GM19455 (cell line): ENCODE results near the gene AGPS.

Source experiments
- ATAC-seq: cut with Tn5 transposase; IDR thresholded peaks from one replicate; pipeline ENCODE4 v1.9.1; 2021; ENCODE audit not compliant: unreplicated experiment

Gene AGPS

DNA sequence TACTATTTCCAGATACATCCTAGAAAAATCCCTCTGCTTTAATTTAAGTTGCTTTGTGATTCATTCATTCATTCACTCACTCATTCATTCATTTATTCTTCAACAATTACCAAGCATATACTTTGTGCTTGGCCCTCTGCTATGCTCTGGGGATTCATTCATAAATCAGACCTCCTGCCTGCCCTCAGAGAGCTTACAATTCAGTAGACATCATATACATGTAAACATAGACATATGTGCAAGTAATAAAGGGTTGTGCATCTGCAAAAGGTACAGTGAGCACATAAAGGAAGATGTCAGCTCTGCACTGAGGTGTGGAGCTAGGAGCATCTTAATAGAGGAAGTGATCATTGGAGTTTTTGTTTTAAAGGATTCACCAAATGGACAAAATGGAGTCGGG, 189.4 kb downstream of the AGPS start:
- no peak for ATAC-seq

DNA sequence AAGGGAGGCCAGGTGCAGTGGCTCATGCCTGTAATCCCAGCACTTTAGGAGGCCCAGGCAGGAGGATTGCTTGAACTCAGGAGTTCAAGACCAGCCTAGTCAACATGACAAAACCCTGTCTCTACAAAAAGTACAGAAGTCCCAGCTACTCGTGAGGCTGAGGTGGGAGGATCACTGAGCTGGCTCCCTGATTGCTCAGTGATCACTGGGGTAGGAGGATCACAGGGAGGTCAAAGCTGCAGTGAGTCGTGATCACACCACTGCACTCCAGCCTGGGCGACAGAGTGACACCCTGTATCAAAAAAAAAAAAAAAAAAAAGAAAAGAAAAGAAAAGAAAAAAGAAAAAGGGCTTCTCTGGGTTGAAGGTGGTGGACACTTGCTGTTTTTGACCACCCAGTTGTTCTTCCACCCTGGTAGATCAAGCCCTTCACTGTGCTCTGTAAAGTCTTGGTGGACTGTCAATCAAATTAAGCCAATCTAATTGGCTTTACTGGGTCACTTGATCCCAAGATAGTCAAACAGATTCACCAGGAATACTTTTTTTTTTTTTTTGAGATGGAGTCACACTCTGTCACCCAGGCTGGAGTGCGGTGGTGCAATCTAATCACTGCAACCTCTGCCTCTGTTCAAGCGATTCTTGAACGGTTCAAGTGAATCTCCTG, 191.6 kb downstream of the AGPS start:
- no peak for ATAC-seq

GRCh38 chr2:177585234-177585863, 192.8 kb downstream of the AGPS start:
- ATAC-seq: no peak

- ATAC-seq: no peak
These were observed 193.6 kb downstream of the AGPS start for GRCh38 chr2:177586154-177586553.

GRCh38 chr2:177587371-177587770, 194.8 kb downstream of the AGPS start:
- ATAC-seq: no peak

- ATAC-seq: no peak
These were observed 196.1 kb downstream of the AGPS start for GRCh38 chr2:177588671-177589070.

DNA sequence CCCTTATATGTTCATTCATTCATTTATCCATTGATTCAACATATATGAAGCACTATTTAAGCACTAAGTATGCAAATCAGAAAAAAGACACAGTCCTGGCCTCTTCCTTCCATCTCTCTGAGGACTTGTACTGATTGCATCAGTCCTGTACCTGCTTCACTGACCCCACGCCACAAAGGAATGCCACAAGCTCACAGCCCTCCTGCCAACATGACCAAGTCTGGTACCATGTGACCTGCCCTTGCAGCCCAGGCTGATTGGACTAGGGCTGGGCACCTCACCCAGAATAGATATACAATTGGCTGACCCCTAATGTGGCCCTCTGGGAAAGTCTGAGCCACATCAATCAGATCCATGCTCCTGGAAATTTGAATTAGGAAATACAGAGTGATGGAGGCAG, 196.6 kb downstream of the AGPS start:
- no peak for ATAC-seq

DNA sequence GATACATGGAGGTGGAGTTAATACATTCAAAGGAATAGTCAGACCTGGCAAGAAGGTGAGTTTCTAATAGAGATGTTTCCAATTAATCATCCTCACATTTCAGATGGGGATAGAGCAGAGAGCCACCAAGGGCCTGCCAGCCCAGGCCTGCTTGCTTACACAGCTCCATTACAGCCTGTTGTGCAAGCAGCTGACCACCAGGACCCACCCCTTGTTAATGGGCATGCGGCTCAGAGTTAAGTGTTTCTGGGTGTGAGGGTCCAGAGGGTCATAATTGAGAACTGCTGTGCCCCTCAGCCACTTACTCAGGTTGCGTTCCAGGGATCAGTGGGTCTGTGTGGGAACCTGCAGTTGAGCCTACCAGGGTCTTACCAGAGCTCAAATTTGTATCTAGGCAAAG, 199.8 kb downstream of the AGPS start:
- no peak for ATAC-seq

DNA sequence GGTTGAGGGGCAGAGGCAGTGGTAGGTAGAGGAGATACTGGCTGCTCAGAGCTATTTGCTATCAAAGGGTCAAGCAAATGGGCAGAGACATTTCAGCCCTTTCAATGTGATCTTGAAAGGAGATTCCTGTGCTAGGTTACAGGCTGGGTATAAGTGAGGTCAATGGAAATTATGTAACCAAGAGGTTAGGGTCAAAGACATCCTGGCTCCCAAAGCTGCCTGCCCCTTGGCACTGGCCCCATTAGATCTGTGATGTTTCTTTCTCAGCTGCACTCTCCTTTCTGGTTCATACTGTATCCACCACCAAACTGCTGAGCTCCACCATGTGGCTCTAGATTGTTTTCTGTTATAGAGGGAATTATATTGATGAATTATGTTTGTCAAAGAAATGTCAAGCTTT, 200.4 kb downstream of the AGPS start:
- ATAC-seq: no peak

GRCh38 chr2:177593402-177593801, 200.8 kb downstream of the AGPS start:
- ATAC-seq: no peak
